HG02870 (cell line): Measurements from ENCODE around the gene WDR88.
"Not testable (repeated sequence)": the region's sequence is repeated elsewhere in the genome, so short reads cannot be mapped to it uniquely, and the experiment has no call there.

Experiments used
- ATAC-seq: cut with Tn5 transposase; IDR thresholded peaks from one replicate; pipeline ENCODE4 v1.9.1; 2021; ENCODE audit warnings: mild to moderate bottlenecking, moderate library complexity; ENCODE audit not compliant: unreplicated experiment

Gene WDR88

DNA sequence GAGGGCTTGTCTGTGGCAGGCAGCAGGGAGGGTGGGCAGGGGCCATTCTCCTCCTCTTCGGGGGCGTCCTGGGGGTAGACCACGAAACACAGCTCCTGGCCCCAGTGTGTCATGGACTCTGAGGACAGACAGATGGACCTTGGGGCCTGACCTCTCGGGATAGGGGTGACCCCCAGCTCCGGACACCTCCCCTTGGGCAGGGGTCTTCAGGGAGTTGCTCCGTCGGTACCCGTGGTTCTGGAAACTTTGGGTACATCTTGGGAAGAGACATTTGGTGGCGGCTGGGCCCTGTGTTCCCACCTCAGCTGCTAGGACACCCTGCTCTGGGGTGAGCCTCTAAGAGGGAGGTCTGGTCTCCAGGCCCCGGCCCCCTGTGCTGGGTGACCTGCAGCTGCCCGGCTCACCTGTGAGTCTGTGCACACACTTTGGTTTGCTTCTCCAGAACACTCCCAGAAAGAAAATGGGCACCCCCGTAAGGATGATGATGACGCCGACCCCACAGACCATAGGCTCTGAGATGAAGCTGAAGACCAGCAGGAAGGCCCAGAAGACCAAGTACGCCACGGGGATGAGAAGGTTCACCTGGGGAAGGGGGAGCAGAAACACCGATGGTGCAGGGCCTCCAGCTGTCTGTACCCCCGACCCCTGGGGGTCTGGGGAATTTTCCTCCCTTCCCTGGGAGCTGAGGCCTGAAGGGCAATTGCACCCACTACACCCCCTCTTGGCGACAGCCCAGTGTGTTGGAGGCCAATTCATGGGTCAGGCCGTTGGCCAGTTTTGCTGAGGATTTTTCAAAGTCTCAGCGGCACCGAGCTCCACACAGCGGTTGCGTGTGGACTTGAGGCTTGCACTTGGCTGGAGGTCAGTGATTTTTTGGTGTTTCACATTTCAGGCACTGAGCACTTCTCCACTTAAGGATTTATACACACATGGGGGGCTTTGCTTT, 77.3 kb downstream of the WDR88 start:
- ATAC-seq: no peak

GRCh38 chr19:33209850-33210230, 77.9 kb downstream of the WDR88 start:
- ATAC-seq: not testable (repeated sequence)

DNA sequence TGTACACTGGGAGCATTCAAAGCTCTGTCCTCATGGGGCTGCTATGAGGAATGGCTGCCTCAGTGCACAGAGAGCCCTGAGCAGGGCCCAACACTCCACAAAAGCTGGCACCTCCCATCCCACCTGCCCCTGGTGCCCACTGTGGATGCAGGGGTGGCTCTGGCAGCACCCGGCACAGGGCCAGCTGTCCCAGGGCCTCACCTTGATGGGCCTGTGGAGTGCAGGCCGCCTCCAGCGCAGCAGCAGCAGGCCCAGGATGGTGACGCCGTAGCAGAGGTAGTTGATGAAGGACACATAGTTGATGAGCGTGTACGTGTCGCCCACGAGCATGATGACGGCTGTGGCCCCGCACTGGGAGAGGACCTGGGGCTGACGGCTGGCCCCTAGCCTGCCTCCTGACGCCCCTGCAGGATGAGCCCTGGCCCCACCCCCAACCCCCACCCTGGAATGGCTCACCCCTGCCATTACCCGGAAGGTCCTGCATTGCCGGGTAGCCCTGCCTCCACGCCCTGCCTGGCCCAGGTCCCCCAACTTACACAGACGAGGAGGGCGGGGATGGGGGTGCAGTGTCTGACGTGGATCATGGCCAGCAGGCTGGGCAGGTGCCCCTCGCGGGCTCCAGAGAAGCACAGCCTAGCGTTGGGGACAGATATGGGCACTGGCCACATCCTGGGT, 78.5 kb downstream of the WDR88 start:
- ATAC-seq: no peak

DNA sequence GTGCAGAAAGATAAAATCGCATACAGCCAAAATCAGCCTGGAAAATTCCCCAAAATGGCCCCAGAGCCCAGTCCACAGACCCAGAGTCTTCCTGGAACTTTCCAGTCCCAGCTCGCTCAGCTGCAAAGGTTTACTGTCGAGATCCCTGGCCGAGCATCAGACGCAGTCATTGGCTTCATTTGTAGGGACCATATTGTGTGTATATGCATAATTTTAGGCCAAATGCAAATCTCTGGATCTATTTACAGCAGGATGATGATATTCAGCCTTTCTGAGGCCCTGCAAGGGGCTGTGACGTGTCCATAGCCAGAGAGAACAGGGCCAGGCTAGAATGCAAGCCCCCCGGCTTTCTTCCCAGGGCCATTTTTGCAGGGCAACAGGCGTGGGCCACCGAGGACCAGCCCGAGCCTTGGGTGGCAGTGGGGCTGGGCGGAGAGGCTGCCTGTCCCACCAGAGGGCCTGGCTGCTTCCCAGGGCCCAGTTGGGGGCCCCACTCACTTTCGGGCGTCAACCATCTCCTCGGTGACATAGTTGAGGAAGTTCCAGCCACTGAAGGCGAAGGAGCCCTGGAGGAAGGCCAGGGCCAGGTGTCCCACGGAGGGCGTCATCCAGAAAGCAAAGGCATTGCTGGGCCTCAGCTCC, 80.0 kb downstream of the WDR88 start:
- ATAC-seq: no peak

DNA sequence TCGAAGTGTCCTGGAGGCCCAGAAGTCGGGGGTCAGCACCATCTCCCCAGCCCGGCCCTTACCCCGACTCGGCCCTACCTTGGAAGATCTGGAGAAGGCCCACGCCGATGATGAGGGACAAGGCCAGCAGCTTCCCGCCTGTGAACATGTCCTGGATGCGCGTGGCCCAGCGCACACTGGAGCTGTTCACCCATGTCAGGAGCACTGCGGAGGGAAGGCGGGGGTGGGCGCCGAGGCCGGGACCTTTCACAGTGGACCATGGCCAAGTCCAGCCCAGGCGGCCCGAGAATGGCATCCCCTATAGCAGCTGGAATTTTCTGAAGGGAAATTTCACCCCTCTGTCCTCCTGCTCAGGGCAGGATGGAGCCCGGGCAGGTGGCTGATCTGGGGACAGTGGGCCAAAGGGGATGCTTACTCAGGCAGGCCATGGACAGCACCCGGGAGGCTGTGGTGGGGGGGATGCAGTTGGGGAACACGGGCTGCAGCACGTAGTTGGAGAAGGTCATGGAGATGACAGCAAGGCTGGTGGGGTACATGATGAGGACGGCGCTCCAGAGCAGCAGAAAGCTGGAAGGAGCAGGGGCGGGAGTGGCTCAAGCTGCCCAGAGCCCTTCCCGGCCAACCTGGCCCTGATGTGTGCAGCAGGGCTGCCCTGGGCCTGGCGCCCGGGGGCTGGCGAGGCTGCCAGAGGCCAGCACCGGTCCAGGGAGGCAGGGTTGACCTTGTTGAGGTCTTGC, 80.7 kb downstream of the WDR88 start:
- no peak for ATAC-seq

GRCh38 chr19:33214596-33214995, 82.7 kb downstream of the WDR88 start:
- ATAC-seq: no peak

DNA sequence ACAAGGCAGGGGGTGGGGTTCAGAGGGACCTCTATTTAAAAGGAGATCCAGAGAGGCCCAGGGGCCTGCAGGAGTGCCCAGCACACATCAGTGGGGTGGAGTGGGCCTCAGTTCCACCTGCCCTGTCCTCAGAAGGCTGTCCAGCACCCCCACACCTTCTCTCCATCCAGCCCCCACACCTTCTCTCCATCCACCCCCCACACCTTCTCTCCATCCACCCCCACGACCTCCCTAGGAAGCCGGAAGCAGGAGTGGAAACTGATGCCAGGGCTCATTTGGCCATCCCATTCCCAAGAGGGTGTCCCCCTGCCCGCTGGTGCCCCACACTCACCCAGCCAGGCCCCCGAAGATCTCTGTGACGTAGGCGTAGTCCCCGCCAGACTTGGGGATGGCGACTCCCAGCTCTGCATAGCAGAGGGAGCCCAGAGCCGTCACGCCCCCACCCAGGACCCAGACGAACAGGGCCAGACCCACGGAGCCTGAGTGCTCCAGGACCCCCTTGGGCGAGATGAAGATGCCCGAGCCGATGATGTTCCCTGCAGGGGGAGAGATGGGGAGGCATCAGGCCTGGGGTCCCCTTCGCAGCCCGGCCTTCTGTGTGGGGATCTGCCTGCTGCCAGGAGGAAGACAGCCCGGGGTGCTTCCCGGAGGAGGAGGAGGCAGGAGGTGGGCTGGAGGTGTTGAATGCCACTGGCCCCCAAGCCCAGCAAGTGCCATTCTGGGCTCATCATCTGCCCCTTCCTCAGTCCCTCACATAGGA, 83.7 kb downstream of the WDR88 start:
- ATAC-seq: no peak

- ATAC-seq: no peak
These were observed 84.4 kb downstream of the WDR88 start for GRCh38 chr19:33216198-33216830.

DNA sequence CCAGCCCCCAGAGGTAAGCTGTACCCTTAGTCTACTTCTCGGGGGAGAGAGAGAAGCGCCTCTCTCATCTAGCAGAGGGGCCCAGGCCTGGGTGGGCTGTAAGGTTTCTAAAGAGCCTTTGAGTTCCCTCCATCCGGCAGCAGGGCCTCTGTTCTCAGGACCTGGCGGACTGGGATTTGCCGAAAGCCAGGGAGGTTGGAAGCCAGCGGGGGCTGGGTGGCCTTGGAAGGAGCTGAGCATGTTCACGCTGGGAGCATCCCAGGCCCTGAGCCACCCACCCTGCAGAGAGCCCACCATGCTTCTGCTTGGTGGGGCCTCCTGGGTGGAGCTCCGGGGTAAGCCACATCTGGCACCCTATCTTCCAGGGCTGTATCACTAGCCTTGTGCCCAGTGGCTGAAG, 86.0 kb downstream of the WDR88 start:
- no peak for ATAC-seq

- ATAC-seq: no peak
These were observed 87.4 kb downstream of the WDR88 start for GRCh38 chr19:33219261-33219815.

DNA sequence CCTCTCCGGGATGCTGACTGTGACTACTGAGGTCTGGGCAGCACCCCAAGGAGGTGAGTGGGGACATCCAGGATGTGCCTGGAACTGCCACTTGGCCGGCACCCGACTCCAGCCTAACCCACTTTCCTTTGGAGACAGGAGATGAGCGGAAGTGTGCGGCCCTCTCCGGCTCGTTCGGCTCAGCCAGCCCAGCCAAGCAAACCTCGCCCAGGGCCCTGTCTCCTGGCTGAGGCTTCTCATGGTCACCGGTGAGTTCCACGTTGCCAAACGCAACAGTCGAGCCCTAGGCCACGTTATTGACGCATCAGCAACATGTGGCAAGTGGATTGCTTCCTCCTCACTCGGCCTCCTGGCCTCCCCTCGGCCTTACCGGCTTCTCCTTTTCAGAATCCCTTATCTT, 88.2 kb downstream of the WDR88 start:
- ATAC-seq: no peak

- no peak for ATAC-seq
These were observed 88.8 kb downstream of the WDR88 start for GRCh38 chr19:33220735-33221134.

DNA sequence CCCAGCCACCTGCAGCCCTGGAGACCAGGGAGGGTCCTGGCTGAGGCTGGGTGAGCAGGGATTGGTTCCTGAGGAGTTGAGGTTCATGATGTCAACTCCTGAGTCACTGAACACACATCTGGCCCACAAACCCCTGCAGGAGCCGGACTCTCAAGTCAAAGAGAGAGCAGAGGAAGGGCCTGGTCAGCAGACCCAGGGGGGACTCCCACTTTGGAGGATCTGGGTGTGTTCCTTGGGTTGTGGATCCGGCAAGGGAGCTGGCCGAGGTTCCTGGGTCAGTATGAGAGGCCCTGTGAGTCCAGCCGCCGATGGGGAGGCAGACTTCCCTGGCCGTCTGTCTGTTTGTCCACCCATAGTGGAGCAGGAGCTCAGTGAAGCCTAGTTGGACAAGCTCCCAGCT, 89.7 kb downstream of the WDR88 start:
- ATAC-seq: no peak

- ATAC-seq: not testable (repeated sequence)
These were observed 90.3 kb downstream of the WDR88 start for GRCh38 chr19:33222255-33222654.

DNA sequence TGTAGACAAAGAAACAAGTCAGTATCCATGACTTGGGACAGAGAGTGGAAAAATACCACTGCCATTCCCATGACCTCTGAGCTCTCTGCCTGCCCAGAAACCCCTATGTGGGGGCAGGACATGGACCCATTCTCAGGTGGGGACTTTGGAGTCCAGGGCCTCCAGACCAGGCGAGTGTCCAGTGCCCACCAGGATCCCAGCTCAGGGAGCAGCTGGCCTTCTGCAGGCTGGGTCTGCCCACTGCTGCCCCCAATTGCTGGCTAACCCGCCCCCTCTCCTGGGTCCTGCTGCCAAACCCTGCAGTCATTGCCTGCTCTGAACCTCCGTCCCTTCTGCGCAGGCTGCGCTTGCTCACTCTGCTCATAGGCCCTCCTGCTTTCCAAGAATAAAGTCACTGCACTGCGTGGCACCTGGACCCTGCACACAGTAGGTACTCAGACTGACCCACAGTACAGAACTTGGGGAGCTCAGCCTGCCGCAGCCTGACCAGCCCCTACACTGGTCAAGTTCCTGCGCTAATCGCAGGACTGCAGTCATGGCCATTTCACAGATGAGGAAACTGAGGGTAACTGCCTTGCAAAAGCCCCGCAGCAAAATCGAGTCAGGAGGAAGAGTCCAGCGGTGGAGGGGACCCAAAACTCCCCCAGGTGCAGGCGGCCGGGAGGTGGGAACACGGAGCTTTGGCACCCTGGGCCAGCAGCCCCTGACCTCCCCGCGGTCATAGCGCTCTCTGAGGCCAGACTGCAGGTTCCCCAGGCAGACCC, 93.0 kb downstream of the WDR88 start:
- ATAC-seq: no peak
